K562 treated with DMSO at 1 percent for 4 hours (cell line): ENCODE data around the gene KIF5B. TPM values are rescaled to one million over a fixed set of nuclear protein-coding genes. Genes with fewer than 3 reads are reported as not detected.

ENCODE experiments used
- total RNA-seq: library from RNA; unstranded; fragments of 300-600 nt; gene quantifications from 2 replicates; pipeline ENCODE4 v1.2.3, GENCODE V29; 2022; ENCODE audit not compliant: insufficient read depth

KIF5B gene
- 50.7 and 56.2 TPM in 2 replicates for total RNA-seq

GRCh38 chr10:32056136-32057035, at the start of gene KIF5B:
KIF5B (minus strand) TSS chr10:32056425; CDS start chr10:32055973, 452 bp downstream.

Other genes with a start within 250 kb of the KIF5B start
- gene ARHGAP12, start 127.6 kb downstream of the KIF5B start, total RNA-seq = 6.5 and 9.0 TPM in 2 replicates